T-helper 1 cell treated with Interleukin-12 subunit alpha and Interleukin-12 subunit beta and Interleukin-4 antibody, amounts not matched to agents 30 ng/mL and 1 ng/mL, for 36 hours (primary cell): Measurements from ENCODE around the gene LGR6. TPM values are rescaled to one million over a fixed set of nuclear protein-coding genes. Genes with fewer than 3 reads are reported as not detected.
"Not testable (repeated sequence)": the region's sequence is repeated elsewhere in the genome, so short reads cannot be mapped to it uniquely, and the experiment has no call there.

Experiments
- intact Hi-C: fragments of 100-400 bp; cut with micrococcal nuclease; formaldehyde crosslinking; loops from one replicate; pipeline ENCODE4 v1.15.1; 2024
- total RNA-seq: library from RNA; stranded (reverse); gene quantifications from 2 replicates; pipeline ENCODE4 v1.2.3, GENCODE V29; 2022

LGR6 gene
- total RNA-seq, 1 donor from 2014 or later = not detected

GRCh38 chr1:202311875-202312635, 118.5 kb downstream of the LGR6 start:
- intact Hi-C loops = no loop called here

DNA sequence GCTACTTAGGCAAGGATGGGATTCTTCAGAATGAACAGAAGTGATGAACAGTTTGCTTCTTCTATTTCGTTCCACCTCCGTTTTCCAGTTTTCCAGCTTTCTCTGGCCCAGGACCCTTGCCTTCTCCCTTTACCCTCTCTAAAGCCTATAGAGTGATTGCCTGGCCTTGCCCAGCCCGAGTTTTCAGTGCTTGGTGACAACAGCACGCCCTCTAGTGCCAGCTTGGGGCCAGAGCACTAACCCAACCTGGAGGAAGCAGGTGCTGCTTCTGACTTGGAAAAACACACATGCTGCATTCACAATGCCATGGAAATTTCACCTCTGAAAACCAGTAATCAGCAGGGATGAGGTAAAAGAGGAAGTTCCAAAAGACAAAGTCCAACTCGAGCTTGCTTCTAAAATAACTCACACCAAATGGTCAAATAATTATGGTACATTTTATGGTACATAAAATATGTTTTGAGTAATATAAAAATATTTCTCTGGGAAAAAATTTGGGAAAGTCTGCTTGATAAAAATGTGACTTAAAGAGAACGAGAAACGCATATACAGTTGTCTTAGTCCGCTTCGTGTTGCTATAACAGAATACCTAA, 122.1 kb downstream of the LGR6 start:
- intact Hi-C loops = loop anchor here (1.0 kb wide), 7 partner anchors 20 to 160 kb away; partner anchors contain the start of gene LGR6

- intact Hi-C loops = no loop called here
Observed at GRCh38 chr1:202316186-202316585, 122.6 kb downstream of the LGR6 start.

DNA sequence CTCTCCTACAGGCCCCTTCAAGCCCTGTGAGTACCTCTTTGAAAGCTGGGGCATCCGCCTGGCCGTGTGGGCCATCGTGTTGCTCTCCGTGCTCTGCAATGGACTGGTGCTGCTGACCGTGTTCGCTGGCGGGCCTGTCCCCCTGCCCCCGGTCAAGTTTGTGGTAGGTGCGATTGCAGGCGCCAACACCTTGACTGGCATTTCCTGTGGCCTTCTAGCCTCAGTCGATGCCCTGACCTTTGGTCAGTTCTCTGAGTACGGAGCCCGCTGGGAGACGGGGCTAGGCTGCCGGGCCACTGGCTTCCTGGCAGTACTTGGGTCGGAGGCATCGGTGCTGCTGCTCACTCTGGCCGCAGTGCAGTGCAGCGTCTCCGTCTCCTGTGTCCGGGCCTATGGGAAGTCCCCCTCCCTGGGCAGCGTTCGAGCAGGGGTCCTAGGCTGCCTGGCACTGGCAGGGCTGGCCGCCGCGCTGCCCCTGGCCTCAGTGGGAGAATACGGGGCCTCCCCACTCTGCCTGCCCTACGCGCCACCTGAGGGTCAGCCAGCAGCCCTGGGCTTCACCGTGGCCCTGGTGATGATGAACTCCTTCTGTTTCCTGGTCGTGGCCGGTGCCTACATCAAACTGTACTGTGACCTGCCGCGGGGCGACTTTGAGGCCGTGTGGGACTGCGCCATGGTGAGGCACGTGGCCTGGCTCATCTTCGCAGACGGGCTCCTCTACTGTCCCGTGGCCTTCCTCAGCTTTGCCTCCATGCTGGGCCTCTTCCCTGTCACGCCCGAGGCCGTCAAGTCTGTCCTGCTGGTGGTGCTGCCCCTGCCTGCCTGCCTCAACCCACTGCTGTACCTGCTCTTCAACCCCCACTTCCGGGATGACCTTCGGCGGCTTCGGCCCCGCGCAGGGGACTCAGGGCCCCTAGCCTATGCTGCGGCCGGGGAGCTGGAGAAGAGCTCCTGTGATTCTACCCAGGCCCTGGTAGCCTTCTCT, 124.6 kb downstream of the LGR6 start:
- intact Hi-C loops = no loop called here

DNA sequence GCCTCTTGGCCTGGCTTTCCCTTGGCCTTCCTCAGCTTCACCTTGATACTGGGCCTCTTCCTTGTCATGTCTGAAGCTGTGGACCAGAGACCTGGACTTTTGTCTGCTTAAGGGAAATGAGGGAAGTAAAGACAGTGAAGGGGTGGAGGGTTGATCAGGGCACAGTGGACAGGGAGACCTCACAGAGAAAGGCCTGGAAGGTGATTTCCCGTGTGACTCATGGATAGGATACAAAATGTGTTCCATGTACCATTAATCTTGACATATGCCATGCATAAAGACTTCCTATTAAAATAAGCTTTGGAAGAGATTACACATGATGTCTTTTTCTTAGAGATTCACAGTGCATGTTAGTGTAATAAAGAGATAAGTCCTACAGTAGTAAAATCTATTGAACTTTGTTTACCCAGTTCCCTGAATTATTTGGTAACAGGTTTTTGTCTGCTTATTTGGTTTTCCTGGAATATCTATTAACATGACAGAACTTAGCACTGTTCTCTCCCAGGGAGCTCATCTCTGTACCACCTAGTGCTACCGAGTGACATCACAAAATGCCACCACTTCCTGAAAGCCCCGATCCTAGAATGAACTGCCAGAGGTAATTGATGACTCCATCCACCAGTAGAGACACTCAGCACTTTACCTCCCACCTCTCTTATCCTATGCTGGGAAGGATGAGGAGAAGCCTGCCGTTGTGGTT, 125.9 kb downstream of the LGR6 start:
- intact Hi-C loops = no loop called here

GRCh38 chr1:202320081-202320405, 126.4 kb downstream of the LGR6 start:
- intact Hi-C loops = no loop called here

DNA sequence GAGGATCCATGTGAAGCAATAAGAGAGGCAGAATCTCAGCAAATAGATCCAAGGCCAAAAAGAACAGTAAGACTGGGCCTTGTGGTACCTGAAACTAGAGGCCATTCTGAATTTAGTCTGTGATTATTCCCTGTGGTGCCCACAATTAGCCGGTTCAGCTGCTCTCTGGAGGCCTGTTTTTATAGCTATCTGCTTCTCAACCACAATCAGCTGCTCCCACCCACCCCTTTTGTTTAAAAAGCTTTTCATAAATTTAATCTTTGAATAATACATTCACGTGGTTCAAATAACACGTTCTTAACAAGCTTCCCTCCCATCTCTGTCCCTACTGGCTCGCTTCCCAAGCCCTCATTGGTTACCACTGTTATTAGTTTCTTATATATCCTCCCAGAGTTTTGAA, 130.1 kb downstream of the LGR6 start:
- intact Hi-C loops = no loop called here

DNA sequence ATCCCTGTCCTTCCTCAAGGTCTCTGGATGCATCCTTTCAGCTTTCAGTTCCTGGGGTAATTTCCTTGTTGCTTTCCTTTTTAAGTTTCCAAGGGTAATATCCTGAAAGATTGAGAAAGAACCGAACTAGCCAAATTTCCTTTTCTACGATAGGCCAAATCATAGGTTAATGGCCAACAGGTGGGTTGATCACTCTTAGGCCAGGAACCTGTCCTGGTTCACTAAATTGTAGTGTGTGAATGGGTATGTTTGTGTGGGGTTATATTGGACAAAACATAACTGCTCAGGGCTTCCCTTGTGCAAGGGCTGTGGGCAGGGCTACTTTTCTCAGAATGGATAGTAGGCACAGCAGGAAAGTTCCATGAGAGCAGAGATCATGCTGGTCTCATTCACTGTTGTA, 131.0 kb downstream of the LGR6 start:
- intact Hi-C loops = no loop called here

DNA sequence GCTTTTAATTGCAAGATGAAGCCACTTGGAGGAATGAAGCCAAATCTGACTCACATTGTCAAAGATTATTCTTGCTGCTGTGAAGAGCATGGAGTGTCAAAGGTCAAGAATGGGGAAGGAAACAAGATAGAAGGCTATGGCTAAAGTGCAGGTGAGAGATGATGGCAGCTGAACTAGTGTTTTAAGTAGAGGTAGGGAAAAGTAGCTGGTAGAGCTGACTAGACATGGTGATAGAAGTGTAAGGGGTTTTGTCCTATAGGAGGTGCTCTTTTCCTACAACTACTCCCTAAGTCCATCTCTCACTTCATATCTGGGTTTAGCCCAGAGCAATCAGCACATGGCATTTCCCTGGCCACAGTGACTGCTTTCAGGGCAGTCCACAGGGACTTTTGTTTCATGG, 136.3 kb downstream of the LGR6 start:
- intact Hi-C loops = no loop called here

DNA sequence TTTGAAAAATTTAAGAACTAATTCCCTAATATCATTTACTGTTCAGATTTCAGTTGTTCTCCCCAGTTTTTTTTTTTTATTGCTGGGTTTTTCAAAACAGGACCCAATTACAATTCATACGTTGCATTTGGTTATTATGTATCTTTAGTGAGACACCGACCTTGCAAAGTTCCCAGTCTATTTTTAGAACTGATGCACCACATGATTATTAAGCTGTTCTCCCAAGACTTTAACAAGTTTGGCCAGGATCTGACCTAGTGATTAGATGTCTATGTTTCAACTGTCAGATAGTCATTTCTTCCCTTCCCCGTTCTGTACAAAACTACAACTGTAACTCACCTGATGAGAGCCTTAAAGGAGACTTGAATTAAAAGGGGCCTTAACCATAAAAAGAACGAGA, 140.3 kb downstream of the LGR6 start:
- intact Hi-C loops = no loop called here

- intact Hi-C loops = loop anchor here (1.0 to 10.0 kb wide), 7 partner anchors 228 to 1281 kb away; partner anchors contain the start of genes ATP2B4 and RABIF
Observed at GRCh38 chr1:202343652-202344349, 150.2 kb downstream of the LGR6 start.

GRCh38 chr1:202348005-202348508, 154.5 kb downstream of the LGR6 start:
- intact Hi-C loops = loop anchor here (1.0 to 10.0 kb wide), 15 partner anchors 8 to 1513 kb away; partner anchors contain the start of genes ADIPOR1, ATP2B4, IPO9 and KLHL12

GRCh38 chr1:202348509-202349205, 155.1 kb downstream of the LGR6 start, which contains the start of gene PPP1R12B:
Gene PPP1R12B, plus strand, starts transcription at chr1:202348699. Its CDS starts 153 bp downstream, at chr1:202348852.
- intact Hi-C loops = loop anchor here (1.0 to 10.0 kb wide), 15 partner anchors 8 to 1513 kb away; partner anchors contain the start of genes ADIPOR1, ATP2B4, IPO9 and KLHL12

DNA sequence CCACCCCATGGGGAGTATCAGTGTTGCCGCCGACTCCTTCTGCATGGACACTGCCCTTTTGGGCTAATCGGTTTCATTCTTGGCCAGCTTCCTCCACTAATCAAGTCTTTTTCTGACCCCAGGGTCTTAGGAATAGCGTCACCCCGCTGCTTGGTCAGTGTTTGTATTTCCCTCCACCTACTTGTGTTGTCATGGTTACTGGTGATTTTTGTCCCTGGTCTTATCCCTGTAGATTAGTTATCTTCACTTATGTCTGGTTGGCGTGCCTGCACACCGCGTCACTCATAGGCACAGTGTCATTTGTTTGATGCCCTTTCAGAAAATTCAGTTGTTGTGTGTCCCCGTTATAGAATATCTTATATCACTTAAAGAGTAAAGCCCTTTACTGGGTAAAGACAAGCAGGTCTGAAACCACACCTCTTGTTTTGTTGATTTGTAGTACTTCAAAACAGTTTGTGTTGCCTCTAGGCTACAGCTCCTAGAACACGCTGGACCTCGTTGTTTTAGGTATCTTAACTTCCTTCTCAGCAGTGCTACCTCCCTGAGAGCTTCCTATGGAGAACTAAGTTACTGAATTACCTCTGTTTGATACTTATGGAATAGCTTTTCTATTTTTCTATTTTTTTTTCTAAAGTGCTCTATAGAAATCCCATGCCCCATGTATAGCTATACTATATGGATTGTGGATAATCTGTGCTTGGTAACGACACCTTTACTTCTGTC, 155.8 kb downstream of the LGR6 start:
- intact Hi-C loops = loop anchor here (2.0 to 10.0 kb wide), 7 partner anchors 55 to 1448 kb away; partner anchors contain the start of genes ATP2B4, IPO9, PPFIA4 and RABIF

DNA sequence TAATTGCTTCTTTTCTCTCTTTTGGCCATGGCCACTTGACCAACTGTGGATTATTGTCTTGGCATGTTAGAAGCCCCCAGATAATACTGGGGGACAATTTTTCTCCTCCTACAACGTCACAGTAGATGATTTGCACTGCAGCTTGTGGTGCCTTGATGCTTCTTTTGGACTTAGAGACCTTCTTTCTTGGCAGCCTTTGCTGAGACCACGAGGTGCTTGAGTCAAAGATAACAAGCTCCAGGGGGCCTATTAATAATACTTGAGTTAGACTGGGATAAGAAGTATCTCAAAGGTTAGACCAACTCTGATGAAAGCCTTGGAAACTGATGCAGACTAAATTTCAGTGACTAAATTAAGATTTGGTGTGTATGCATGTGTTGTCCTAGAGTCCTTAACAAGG, 158.1 kb downstream of the LGR6 start:
- intact Hi-C loops = no loop called here

DNA sequence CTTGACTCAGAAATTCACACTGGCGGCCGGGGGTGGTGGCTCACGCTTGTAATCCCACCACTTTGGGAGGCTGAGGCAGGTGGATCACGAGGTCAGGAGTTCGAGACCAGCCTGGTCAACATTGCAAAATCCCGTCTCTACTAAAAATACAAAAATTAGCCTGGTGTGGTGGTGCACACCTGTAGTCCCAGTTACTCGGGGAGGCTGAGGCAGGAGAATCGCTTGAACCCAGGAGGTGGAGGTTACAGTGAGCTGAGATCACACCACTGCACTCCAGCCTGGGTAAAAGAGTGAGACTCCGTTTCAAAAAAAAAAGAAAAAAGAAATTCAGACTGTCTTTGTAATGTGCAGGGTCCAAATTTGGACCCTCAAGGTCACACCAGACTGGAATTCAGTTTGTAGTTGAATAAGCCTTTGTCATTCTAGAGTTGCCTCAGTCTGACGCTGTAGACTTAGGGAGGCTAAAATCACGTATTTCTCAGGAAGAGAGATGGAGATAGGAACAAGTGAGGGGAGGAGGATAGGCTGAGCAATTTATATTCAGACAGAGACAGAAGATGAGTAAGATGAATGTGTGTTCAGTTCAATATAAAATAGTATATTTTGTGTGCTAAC, 159.1 kb downstream of the LGR6 start:
- intact Hi-C loops = not testable (repeated sequence)

GRCh38 chr1:202355944-202356553, 162.4 kb downstream of the LGR6 start:
- intact Hi-C loops = no loop called here

DNA sequence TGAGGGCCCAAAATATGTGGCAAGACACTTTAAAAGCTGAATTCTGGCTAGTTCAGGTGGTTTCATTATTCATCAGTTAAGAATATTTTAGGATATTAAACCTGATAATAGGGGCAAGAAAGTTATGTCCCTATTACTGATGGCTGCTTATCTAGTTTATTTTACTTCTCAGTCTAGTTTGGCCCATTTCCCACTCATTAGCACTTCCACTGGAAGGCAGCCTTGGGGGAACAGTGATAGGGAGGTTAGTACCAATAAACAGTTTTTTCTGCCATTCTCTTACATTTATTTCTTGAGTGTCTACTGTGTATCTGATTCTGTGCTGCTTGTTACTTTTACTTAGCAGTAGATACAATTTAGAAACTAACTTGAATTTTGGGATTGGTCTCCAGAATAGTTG, 163.9 kb downstream of the LGR6 start:
- intact Hi-C loops = no loop called here
